Thyroid gland (tissue), 4 donors: Measurements from ENCODE around the gene HAO1.

Source experiments
- POLR2A ChIP-seq, 2 donors: fragments of 450-650 bp; IDR thresholded peaks; one replicate each; pipeline ENCODE4 v1.6.1; 2017; ENCODE audit warnings: antibody characterized with exemption in 2 of 2, mild to moderate bottlenecking in 2 of 2, moderate library complexity in 1 of 2
- TF ChIP-seq, protein P1 (sequence below), 6 experiments: fragments of 200-600 bp in 3 of 6; fragments of 450-650 bp in 3 of 6; sonication (generic) in 3 of 6; IDR thresholded peaks; one replicate each; pipeline ENCODE4 v1.5.1; 2016 to 2019; ENCODE audit warnings: antibody characterized with exemption in 6 of 6, mild to moderate bottlenecking in 2 of 6, inconsistent platforms in 1 of 6, moderate library complexity in 1 of 6

GRCh38 chr20:7850775-7851490 lies 89.3 kb downstream of the HAO1 start:
- TF ChIP-seq POLR2A (IDR thresholded peaks at IDR 0.05): no peak
- TF ChIP-seq, protein P1, sequence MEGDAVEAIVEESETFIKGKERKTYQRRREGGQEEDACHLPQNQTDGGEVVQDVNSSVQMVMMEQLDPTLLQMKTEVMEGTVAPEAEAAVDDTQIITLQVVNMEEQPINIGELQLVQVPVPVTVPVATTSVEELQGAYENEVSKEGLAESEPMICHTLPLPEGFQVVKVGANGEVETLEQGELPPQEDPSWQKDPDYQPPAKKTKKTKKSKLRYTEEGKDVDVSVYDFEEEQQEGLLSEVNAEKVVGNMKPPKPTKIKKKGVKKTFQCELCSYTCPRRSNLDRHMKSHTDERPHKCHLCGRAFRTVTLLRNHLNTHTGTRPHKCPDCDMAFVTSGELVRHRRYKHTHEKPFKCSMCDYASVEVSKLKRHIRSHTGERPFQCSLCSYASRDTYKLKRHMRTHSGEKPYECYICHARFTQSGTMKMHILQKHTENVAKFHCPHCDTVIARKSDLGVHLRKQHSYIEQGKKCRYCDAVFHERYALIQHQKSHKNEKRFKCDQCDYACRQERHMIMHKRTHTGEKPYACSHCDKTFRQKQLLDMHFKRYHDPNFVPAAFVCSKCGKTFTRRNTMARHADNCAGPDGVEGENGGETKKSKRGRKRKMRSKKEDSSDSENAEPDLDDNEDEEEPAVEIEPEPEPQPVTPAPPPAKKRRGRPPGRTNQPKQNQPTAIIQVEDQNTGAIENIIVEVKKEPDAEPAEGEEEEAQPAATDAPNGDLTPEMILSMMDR (IDR thresholded peaks at IDR 0.05): no peak
